Measurements from ENCODE around the gene USP4. TPM values are rescaled to one million over a fixed set of nuclear protein-coding genes. Genes with fewer than 3 reads are reported as not detected.

USP4 gene
- total and polyA plus RNA-seq, 2 of the 8 experiments (the other 6 are each of a cell fraction or from before 2014, with no cell fraction given): 16.0 to 27.8 TPM

GRCh38 chr3:49327485-49327884, 12.4 kb downstream of the USP4 start:
- no peak overlapping the region for H3K27ac ChIP-seq (ENCODE audit: low read depth, low read length)
- H2AK5ac ChIP-seq (ENCODE audit: low read depth, low read length): no peak overlapping the region
- H4K20me1 ChIP-seq (replicated peaks in 1 of 2; ENCODE audit: control insufficient read depth in 1 of 2, insufficient read depth in 2 of 2, low read length in 2 of 2): no peaks in the 10 kb centered on the region
- DNase-seq (ENCODE audit: low read depth in 1 of 2, low spot score in 2 of 2) (no peak), FAIRE-seq (peak; percentile 39)
- H3K9me3 ChIP-seq (ENCODE audit: insufficient read depth in 2 of 2, low read depth in 1 of 2, low read length in 1 of 2): no peaks in the 10 kb centered on the region
- no peak overlapping the region for H3K4me3 ChIP-seq (ENCODE audit: extremely low read depth in 1 of 4, insufficient read depth in 2 of 4, low read depth in 3 of 4, low read length in 4 of 4)
- 96% methylated on average over 7 of the region's 7 CpGs; no CpG with 5 or more reads in 1 of the 2 experiments for WGBS, 2 experiments (ENCODE audit: extremely low coverage in 1 of 2, insufficient coverage in 1 of 2, insufficient read length in 1 of 2, insufficient replicate concordance in 2 of 2, low coverage in 1 of 2, low lambda C conversion rate in 2 of 2, missing lambda C conversion rate in 1 of 2)
- H3K79me1 ChIP-seq (ENCODE audit: low read depth, low read length): no peaks in the 10 kb centered on the region
- no peaks in the 10 kb centered on the region for H3K4me1 ChIP-seq (replicated peaks in 1 of 4; ENCODE audit: control insufficient read depth in 3 of 4, insufficient read depth in 4 of 4, low read length in 3 of 4)
- H2BK120ac ChIP-seq (replicated peaks; ENCODE audit: low read depth, low read length): no peak overlapping the region
- no peak for TF ChIP-seq HDAC6 (IDR thresholded peaks at IDR 0.05; ENCODE audit: low read depth, low read length)
- peak; percentile 18 to 37; a peak in 3 of 4 replicates for TF ChIP-seq RAD21 (IDR thresholded peaks at IDR 0.05 in 1 of 2, conservative IDR thresholded peaks at IDR 0.05 in 1 of 2; ENCODE audit: low read depth in 2 of 2, low read length in 2 of 2)
- no peak for TF ChIP-seq BRCA1 (IDR thresholded peaks at IDR 0.05; ENCODE audit: low read depth, low read length)
- TF ChIP-seq, protein P1, sequence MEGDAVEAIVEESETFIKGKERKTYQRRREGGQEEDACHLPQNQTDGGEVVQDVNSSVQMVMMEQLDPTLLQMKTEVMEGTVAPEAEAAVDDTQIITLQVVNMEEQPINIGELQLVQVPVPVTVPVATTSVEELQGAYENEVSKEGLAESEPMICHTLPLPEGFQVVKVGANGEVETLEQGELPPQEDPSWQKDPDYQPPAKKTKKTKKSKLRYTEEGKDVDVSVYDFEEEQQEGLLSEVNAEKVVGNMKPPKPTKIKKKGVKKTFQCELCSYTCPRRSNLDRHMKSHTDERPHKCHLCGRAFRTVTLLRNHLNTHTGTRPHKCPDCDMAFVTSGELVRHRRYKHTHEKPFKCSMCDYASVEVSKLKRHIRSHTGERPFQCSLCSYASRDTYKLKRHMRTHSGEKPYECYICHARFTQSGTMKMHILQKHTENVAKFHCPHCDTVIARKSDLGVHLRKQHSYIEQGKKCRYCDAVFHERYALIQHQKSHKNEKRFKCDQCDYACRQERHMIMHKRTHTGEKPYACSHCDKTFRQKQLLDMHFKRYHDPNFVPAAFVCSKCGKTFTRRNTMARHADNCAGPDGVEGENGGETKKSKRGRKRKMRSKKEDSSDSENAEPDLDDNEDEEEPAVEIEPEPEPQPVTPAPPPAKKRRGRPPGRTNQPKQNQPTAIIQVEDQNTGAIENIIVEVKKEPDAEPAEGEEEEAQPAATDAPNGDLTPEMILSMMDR (IDR thresholded peaks at IDR 0.05; ENCODE audit: control extremely low read depth in 1 of 3, insufficient read depth in 1 of 3, low read depth in 1 of 3, low read length in 3 of 3): peak in 2 of 3 experiments; percentile 3 to 39; a peak in 2 of 4 replicates
- no peak for TF ChIP-seq RXRA (IDR thresholded peaks at IDR 0.05; ENCODE audit: insufficient read depth, low read depth, low read length)
- H3K18ac ChIP-seq (ENCODE audit: extremely low read depth, low read length): no peak overlapping the region
- no peaks in the 10 kb centered on the region for H3K23me2 ChIP-seq (ENCODE audit: low read depth, low read length)
- H2AFZ ChIP-seq (ENCODE audit: low read length): no peak overlapping the region
- H3K36me3 ChIP-seq (ENCODE audit: control insufficient read depth in 2 of 4, insufficient read depth in 4 of 4, low read length in 3 of 4): peaks cover 0 to 31% (median 13%) of the 10 kb centered on the region in 4 experiments; a peak in 6 of 8 replicates
- no peak overlapping the region for H2BK12ac ChIP-seq (ENCODE audit: low read depth, low read length)
- no peak overlapping the region for H3K4me2 ChIP-seq (ENCODE audit: insufficient read depth in 1 of 2, low read depth in 2 of 2, low read length in 2 of 2)
- H3K79me2 ChIP-seq (ENCODE audit: control insufficient read depth in 1 of 2, insufficient read depth in 2 of 2, low read length in 2 of 2): no peaks in the 10 kb centered on the region
- H3K4ac ChIP-seq (replicated peaks; ENCODE audit: insufficient read length, low read depth, low read length): no peak overlapping the region
- H2BK15ac ChIP-seq (ENCODE audit: low read length): no peak overlapping the region
- no peak overlapping the region for H3K9ac ChIP-seq (replicated peaks in 1 of 4; ENCODE audit: extremely low read depth in 1 of 4, low read depth in 3 of 4, low read length in 3 of 4)
- H4K5ac ChIP-seq (ENCODE audit: insufficient read length, low read depth, low read length): no peak overlapping the region
- H3K14ac ChIP-seq (ENCODE audit: insufficient read length): no peak overlapping the region
- no peak overlapping the region for H4K8ac ChIP-seq (ENCODE audit: extremely low read depth, insufficient read depth, low read length)
- ChIA-PET POLR2A (ENCODE audit: partially characterized antibody) (interaction anchor here (1.2 to 3.0 kb wide), 2 partner anchors 12 to 31 kb away, joined by 3 to 9 read pairs; partner anchors contain the start of gene USP4), CTCF (ENCODE audit: partially characterized antibody) (interaction anchor here (0.9 to 2.7 kb wide), 4 partner anchors 75 to 127 kb away, joined by 3 to 13 read pairs (median 5); no protein-coding TSS in a partner anchor)
- no peak overlapping the region for H2BK20ac ChIP-seq (ENCODE audit: low read length)
- no peak overlapping the region for H2BK5ac ChIP-seq (ENCODE audit: low read depth, low read length)
- H4K91ac ChIP-seq (replicated peaks; ENCODE audit: insufficient read length, low read length): no peak overlapping the region
- no peaks in the 10 kb centered on the region for H3K27me3 ChIP-seq (replicated peaks in 1 of 4; ENCODE audit: control insufficient read depth in 3 of 4, extremely low read depth in 1 of 4, insufficient read depth in 3 of 4, low read length in 3 of 4)
- H3K56ac ChIP-seq (replicated peaks; ENCODE audit: insufficient read length, low read depth, low read length): no peak overlapping the region
- no peak overlapping the region for H3K23ac ChIP-seq (ENCODE audit: insufficient read length)
